Retina (tissue), 1 donor: ENCODE results near the gene SPON1.
"Not testable (repeated sequence)": the region's sequence is repeated elsewhere in the genome, so short reads cannot be mapped to it uniquely, and the experiment has no call there.

Experiments
- DNase-seq: peaks from one replicate; pipeline ENCODE4 v3.0.0-alpha.2; 2016

SPON1 gene

GRCh38 chr11:13984616-13985450 lies 22.3 kb downstream of the SPON1 start:
- no peak for DNase-seq

GRCh38 chr11:13986695-13987094 lies 24.2 kb downstream of the SPON1 start:
- not testable (repeated sequence) for DNase-seq

- DNase-seq = not testable (repeated sequence)
Measured at GRCh38 chr11:13992158-13992856, 29.8 kb downstream of the SPON1 start.

- DNase-seq = no peak
Measured at GRCh38 chr11:13993096-13993765, 30.7 kb downstream of the SPON1 start.

GRCh38 chr11:13997881-13998280 lies 35.4 kb downstream of the SPON1 start:
- no peak for DNase-seq

GRCh38 chr11:13999704-14000103 lies 37.2 kb downstream of the SPON1 start:
- DNase-seq = no peak

- DNase-seq = no peak
Measured at GRCh38 chr11:14001597-14001996, 39.1 kb downstream of the SPON1 start.

GRCh38 chr11:14007566-14007965 lies 45.0 kb downstream of the SPON1 start:
- DNase-seq = no peak

- no peak for DNase-seq
Measured at GRCh38 chr11:14010665-14011064, 48.1 kb downstream of the SPON1 start.

GRCh38 chr11:14012846-14013245 lies 50.3 kb downstream of the SPON1 start:
- DNase-seq = no peak

GRCh38 chr11:14015711-14016110 lies 53.2 kb downstream of the SPON1 start:
- no peak for DNase-seq

- DNase-seq = no peak
Measured at GRCh38 chr11:14018441-14018840, 55.9 kb downstream of the SPON1 start.

GRCh38 chr11:14021738-14022137 lies 59.2 kb downstream of the SPON1 start:
- peak; percentile 10 for DNase-seq

GRCh38 chr11:14022251-14022650 lies 59.7 kb downstream of the SPON1 start:
- DNase-seq = no peak

- no peak for DNase-seq
Measured at GRCh38 chr11:14022821-14023220, 60.3 kb downstream of the SPON1 start.

- DNase-seq = peak; percentile 41
Measured at GRCh38 chr11:14026961-14027360, 64.4 kb downstream of the SPON1 start.

GRCh38 chr11:14027525-14027924 lies 65.0 kb downstream of the SPON1 start:
- no peak for DNase-seq

GRCh38 chr11:14029440-14029839 lies 66.9 kb downstream of the SPON1 start:
- DNase-seq = no peak

- DNase-seq = no peak
Measured at GRCh38 chr11:14029971-14030920, 67.7 kb downstream of the SPON1 start.

GRCh38 chr11:14035526-14035925 lies 73.0 kb downstream of the SPON1 start:
- DNase-seq = not testable (repeated sequence)

- no peak for DNase-seq
Measured at GRCh38 chr11:14036469-14036868, 73.9 kb downstream of the SPON1 start.

- no peak for DNase-seq
Measured at GRCh38 chr11:14041040-14041439, 78.5 kb downstream of the SPON1 start.
